Sigmoid colon (tissue), 7 donors: ENCODE data around the gene INSM2. TPM values are rescaled to one million over a fixed set of nuclear protein-coding genes. Genes with fewer than 3 reads are reported as not detected.

Experiments
- DNase-seq: peaks from one replicate; pipeline ENCODE4 v3.0.0-alpha.2; 2019
- H3K27ac ChIP-seq, 4 donors: fragments of 200-600 bp; sonication (generic); one replicate each; pipeline ENCODE4 v1.5.1; 2016 to 2019; ENCODE audit warnings: mild to moderate bottlenecking in 1 of 4
- H3K27me3 ChIP-seq, 3 donors: fragments of 200-600 bp; sonication (generic); one replicate each; pipeline ENCODE4 v1.5.1; 2019; ENCODE audit warnings: mild to moderate bottlenecking in 1 of 3
- H3K36me3 ChIP-seq, 4 donors: fragments of 200-600 bp; sonication (generic); one replicate each; pipeline ENCODE4 v1.5.1; 2016 to 2019
- H3K4me1 ChIP-seq, 4 donors: fragments of 200-600 bp; sonication (generic); one replicate each; pipeline ENCODE4 v1.5.1; 2017 to 2019
- H3K4me3 ChIP-seq, 4 donors: fragments of 200-600 bp; sonication (generic); one replicate each; pipeline ENCODE4 v1.5.1; 2017 to 2019; ENCODE audit warnings: mild to moderate bottlenecking in 2 of 4, moderate library complexity in 1 of 4
- H3K9me3 ChIP-seq, 4 donors: fragments of 200-600 bp in 3 of 4; sonication (generic) in 3 of 4; one replicate each; pipeline versions ENCODE4 v1.5.1 to v1.6.1; 2013 to 2019
- CTCF ChIP-seq, 4 experiments: fragments of 450-650 bp in 3 of 4; fragments of 200-600 bp in 1 of 4; IDR thresholded peaks; one replicate each; pipeline ENCODE4 v1.5.1; 2016 to 2019; ENCODE audit warnings: antibody characterized with exemption in 4 of 4, mild to moderate bottlenecking in 3 of 4, moderate library complexity in 2 of 4
- EP300 ChIP-seq, 4 donors: sonication (generic); formaldehyde crosslinking; IDR thresholded peaks; one replicate each; pipeline ENCODE4 v1.6.1; 2017; ENCODE audit warnings: antibody characterized with exemption in 4 of 4
- POLR2A ChIP-seq, 2 donors: fragments of 450-650 bp; IDR thresholded peaks; one replicate each; pipeline ENCODE4 v1.6.1; 2016; ENCODE audit warnings: antibody characterized with exemption in 2 of 2, mild to moderate bottlenecking in 2 of 2, moderate library complexity in 2 of 2
- POLR2AphosphoS5 ChIP-seq, 4 donors: sonication (generic); formaldehyde crosslinking; IDR thresholded peaks; one replicate each; pipeline ENCODE4 v1.6.1; 2017; ENCODE audit warnings: antibody characterized with exemption in 4 of 4
- WGBS, 2 donors: extraction: QIAGEN DNeasy Blood & Tissue Kit; methylation state at CpG; one replicate each; pipeline ENCODE4 v1.1.7; 2013; 5-methylcytosine and 5-hydroxymethylcytosine counted together
- intact Hi-C: fragments of 100-400 bp; cut with DNase I; formaldehyde crosslinking; loops from one replicate; pipeline ENCODE4 v1.15.1; 2023
- polyA plus RNA-seq, 3 donors: library from polyadenylated mRNA; stranded (reverse); fragments of 200-250 nt; gene quantifications; one replicate each; pipeline ENCODE4 v1.2.3, GENCODE V29; 2013
- total RNA-seq, 4 donors: library from RNA; depleted of rRNA; stranded (reverse); fragments of >200 nt; gene quantifications; one replicate each; pipeline ENCODE4 v1.1.0, GENCODE V29; 2016
- donor health status: healthy with polysubstance abuse.
- donor health status: Bipolar disorder and iron deficiency.
- donor health status: healthy.

INSM2 gene
- total and polyA plus RNA-seq, 7 donors: 0.03 TPM; not detected in 6

DNA sequence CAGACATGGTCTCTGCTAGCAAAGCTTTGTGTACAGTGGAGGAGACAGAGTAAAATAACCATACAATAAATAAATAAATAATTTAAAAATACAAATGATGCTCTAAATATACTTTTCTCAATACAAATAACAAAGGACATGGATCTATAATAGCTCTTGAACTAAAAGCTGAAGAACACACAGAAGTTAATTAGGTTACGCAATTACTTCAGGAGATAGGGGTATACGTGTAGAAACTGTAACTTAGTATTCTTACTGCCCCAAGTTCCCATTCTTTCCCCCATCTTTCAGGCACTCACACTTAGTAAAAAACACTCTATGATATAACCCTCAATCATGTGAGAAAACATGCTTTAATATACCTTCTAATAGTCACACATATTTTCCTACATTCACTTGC, 44.2 kb downstream of the INSM2 start:
- Histone ChIP-seq H3K27me3 (no peaks in the 10 kb centered on the region), H3K9me3 (no peaks in the 10 kb centered on the region), H3K4me1 (no peaks in the 10 kb centered on the region), H3K36me3 (peaks cover 0 to 5% (median 0%) of the 10 kb centered on the region in 4 donors), H3K27ac (no peak overlapping the region), H3K4me3 (no peak overlapping the region)
- intact Hi-C loops: no loop called here
- TF ChIP-seq CTCF (IDR thresholded peaks at IDR 0.05) (no peak), EP300 (IDR thresholded peaks at IDR 0.05) (no peak), POLR2AphosphoS5 (IDR thresholded peaks at IDR 0.05) (no peak), POLR2A (IDR thresholded peaks at IDR 0.05) (no peak)
- WGBS, 2 donors: 91% methylated on average over 2 of the region's 2 CpGs
- no peak for DNase-seq

- peaks cover 0 to 5% (median 0%) of the 10 kb centered on the region in 4 donors for H3K36me3 ChIP-seq
- no peak overlapping the region for H3K27ac ChIP-seq
- DNase-seq: no peak
- H3K9me3 ChIP-seq: no peaks in the 10 kb centered on the region
- TF ChIP-seq CTCF (IDR thresholded peaks at IDR 0.05): no peak
- H3K27me3 ChIP-seq: no peaks in the 10 kb centered on the region
- intact Hi-C loops: no loop called here
- H3K4me1 ChIP-seq: no peaks in the 10 kb centered on the region
- no peak overlapping the region for H3K4me3 ChIP-seq
These were observed 44.7 kb downstream of the INSM2 start for GRCh38 chr14:35578639-35579038.

Other genes starting within 250 kb of the INSM2 start
- 100 to 1,000 TPM; 104 to 203 (median 169) TPM for gene PSMA6, start 241.8 kb upstream of the INSM2 start, total RNA-seq
- 100 to 1,000 TPM; 240 to 344 (median 257) TPM for gene PSMA6, start 241.8 kb upstream of the INSM2 start, polyA plus RNA-seq
- gene NFKBIA, start 129.4 kb upstream of the INSM2 start, total RNA-seq: 100 to 1,000 TPM; 258 to 340 (median 289) TPM
- 100 to 1,000 TPM in 2 of 3 donors, 10 to 100 TPM in 1; 95.5 to 188 (median 158) TPM for gene NFKBIA, start 129.4 kb upstream of the INSM2 start, polyA plus RNA-seq